Measurements from ENCODE around the gene RRBP1. TPM values are rescaled to one million over a fixed set of nuclear protein-coding genes. Genes with fewer than 3 reads are reported as not detected.

The RRBP1 gene
- total RNA-seq, 1 experiment from 2014 or later, result 45.3 TPM

DNA sequence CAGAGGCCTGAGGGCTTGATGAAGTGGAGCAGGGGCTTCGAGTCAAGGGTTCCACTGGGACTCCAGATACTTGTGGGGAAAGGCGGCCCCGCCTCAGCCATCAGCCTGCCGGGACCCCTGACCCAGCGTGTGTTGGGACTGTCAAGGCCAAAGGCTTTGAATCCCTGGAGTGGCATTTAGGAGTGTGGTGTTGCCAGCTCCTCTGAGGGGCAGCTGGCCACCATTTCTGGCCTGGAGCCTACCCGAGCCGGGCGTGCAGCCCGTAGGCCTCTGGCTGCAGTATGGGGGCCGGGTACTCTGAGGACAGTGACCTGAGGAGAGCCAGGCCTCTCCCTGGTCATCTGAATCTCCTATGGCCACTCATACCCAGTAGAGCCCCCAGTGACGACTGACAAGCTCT is 40.0 kb downstream of the RRBP1 start:
- BruUV-seq (replicated peaks), result no TSS peak
- H3K27me3 Mint-ChIP-seq (ENCODE audit: unreplicated experiment), result no peaks in the 10 kb centered on the region
- no peaks in the 10 kb centered on the region for H3K9me3 Mint-ChIP-seq (ENCODE audit: low read depth, unreplicated experiment)
- H3K36me3 Mint-ChIP-seq (ENCODE audit: insufficient read depth, unreplicated experiment), result no peaks in the 10 kb centered on the region
- no peak overlapping the region for H3K4me3 Mint-ChIP-seq (ENCODE audit: low read depth, unreplicated experiment)
- no peak for DNase-seq
- CTCF ChIA-PET, result interaction anchor here (0.6 kb wide), 1 partner anchor 83 kb away, joined by 3 read pairs; no protein-coding TSS in a partner anchor
- intact Hi-C loops (cut with micrococcal nuclease; ENCODE audit: unreplicated experiment), result no loop called here
- H3K27ac Mint-ChIP-seq (ENCODE audit: unreplicated experiment), result no peak overlapping the region
- no peaks in the 10 kb centered on the region for H3K4me1 Mint-ChIP-seq (ENCODE audit: low read depth, unreplicated experiment)
- TF ChIP-seq, protein P1, sequence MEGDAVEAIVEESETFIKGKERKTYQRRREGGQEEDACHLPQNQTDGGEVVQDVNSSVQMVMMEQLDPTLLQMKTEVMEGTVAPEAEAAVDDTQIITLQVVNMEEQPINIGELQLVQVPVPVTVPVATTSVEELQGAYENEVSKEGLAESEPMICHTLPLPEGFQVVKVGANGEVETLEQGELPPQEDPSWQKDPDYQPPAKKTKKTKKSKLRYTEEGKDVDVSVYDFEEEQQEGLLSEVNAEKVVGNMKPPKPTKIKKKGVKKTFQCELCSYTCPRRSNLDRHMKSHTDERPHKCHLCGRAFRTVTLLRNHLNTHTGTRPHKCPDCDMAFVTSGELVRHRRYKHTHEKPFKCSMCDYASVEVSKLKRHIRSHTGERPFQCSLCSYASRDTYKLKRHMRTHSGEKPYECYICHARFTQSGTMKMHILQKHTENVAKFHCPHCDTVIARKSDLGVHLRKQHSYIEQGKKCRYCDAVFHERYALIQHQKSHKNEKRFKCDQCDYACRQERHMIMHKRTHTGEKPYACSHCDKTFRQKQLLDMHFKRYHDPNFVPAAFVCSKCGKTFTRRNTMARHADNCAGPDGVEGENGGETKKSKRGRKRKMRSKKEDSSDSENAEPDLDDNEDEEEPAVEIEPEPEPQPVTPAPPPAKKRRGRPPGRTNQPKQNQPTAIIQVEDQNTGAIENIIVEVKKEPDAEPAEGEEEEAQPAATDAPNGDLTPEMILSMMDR (IDR thresholded peaks at IDR 0.05; ENCODE audit: unreplicated experiment), result no peak

DNA sequence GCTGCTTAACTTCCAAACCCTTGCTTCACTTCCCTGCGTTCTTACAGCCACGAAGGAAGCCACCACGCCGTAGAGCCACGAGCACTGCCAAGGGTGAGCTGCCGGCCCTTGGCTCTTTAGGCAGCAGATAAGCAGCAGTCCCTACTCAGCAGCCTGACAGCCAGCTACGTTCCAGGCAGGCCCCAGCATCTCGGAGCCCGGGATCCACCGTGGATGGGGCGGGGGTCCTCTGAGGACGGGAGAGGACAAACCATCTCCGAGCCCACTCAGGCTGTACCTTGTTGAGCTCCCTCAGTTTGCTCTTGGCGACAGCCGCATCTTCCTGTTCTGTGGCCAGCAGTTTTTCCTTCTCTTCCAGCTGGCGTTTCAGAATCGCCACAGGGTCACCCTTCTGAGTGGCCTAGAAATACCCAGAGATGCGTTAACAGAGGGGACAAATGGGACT is 40.5 kb downstream of the RRBP1 start:
- H3K9me3 Mint-ChIP-seq (ENCODE audit: low read depth, unreplicated experiment), result no peaks in the 10 kb centered on the region
- no peak overlapping the region for H3K4me3 Mint-ChIP-seq (ENCODE audit: low read depth, unreplicated experiment)
- no peaks in the 10 kb centered on the region for H3K36me3 Mint-ChIP-seq (ENCODE audit: insufficient read depth, unreplicated experiment)
- no peak overlapping the region for H3K27ac Mint-ChIP-seq (ENCODE audit: unreplicated experiment)
- no peak for DNase-seq
- H3K27me3 Mint-ChIP-seq (ENCODE audit: unreplicated experiment), result no peaks in the 10 kb centered on the region
- TF ChIP-seq, protein P1 (IDR thresholded peaks at IDR 0.05; ENCODE audit: unreplicated experiment), result no peak
- BruUV-seq (replicated peaks), result no TSS peak
- H3K4me1 Mint-ChIP-seq (ENCODE audit: low read depth, unreplicated experiment), result no peaks in the 10 kb centered on the region
- intact Hi-C loops (cut with micrococcal nuclease; ENCODE audit: unreplicated experiment), result no loop called here
- CTCF ChIA-PET, result no interaction called here

DNA sequence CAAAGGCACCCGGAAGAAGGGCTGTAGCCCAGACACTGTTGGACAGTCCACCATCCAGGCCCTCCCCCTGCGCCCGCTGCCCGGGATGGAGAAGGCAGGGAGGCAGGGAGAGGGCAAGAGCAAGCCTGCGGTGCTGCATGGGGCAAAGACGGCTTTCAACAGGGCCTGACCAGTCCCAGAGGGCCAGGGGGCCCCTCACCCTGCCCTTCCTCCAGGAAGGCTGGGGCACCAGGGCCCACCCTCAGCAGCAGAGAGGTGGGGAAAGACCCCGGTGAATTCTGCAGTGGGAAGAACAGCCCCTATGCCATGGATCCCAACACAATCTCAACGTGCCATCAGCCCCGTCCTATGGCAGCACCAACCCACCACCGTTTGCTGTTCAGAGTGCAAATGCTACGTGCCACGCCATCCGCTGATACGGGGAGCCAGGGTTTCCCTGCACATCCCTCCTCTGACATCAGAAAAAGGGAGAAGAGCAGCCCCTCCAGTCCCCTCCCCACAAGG is 41.1 kb downstream of the RRBP1 start:
- no TSS peak for BruUV-seq (replicated peaks)
- no peaks in the 10 kb centered on the region for H3K27me3 Mint-ChIP-seq (ENCODE audit: unreplicated experiment)
- no peaks in the 10 kb centered on the region for H3K4me1 Mint-ChIP-seq (ENCODE audit: low read depth, unreplicated experiment)
- intact Hi-C loops (cut with micrococcal nuclease; ENCODE audit: unreplicated experiment), result no loop called here
- TF ChIP-seq, protein P1 (IDR thresholded peaks at IDR 0.05; ENCODE audit: unreplicated experiment), result no peak
- CTCF ChIA-PET, result no interaction called here
- H3K9me3 Mint-ChIP-seq (ENCODE audit: low read depth, unreplicated experiment), result no peaks in the 10 kb centered on the region
- H3K36me3 Mint-ChIP-seq (ENCODE audit: insufficient read depth, unreplicated experiment), result no peaks in the 10 kb centered on the region
- H3K27ac Mint-ChIP-seq (ENCODE audit: unreplicated experiment), result no peak overlapping the region
- no peak for DNase-seq
- H3K4me3 Mint-ChIP-seq (ENCODE audit: low read depth, unreplicated experiment), result no peak overlapping the region

DNA sequence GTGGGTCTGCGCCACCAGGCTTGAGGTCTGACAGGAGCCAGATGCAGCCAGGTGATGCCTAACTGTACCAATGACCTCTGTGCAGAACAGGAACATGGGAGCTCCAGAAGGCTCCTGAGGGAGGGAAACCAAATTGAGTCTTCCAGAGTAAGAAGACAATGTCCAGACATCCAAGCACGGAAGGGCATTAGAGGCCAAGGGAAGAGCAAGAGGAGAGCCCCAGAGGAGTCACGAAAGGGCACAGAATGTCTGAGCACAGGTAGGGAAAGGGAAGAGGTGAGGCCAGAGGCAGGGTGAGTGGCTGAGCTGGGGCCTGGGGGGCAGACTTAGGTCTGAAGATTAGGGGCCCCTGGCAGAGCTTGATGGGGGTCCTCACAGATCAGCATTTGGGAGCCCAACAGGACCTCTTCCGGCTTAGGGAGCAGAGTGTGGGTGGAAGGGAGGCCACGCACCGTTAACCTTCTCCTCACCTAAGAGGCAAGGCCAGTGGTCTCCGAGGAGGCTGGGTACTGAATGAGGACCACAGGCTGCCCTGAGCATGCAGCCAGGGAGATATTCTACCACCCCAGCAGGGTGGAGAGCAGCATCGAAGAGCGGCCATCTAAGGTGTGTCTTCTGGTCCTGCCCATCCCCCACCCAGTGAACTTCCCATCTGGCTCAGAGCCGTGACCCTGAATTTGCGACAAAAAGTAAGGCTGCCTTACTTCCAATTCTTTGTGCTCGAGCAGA is 41.7 kb downstream of the RRBP1 start:
- H3K4me3 Mint-ChIP-seq (ENCODE audit: low read depth, unreplicated experiment), result no peak overlapping the region
- BruUV-seq (replicated peaks), result no TSS peak
- H3K36me3 Mint-ChIP-seq (ENCODE audit: insufficient read depth, unreplicated experiment), result no peaks in the 10 kb centered on the region
- DNase-seq, result no peak
- TF ChIP-seq, protein P1 (IDR thresholded peaks at IDR 0.05; ENCODE audit: unreplicated experiment), result no peak
- intact Hi-C loops (cut with micrococcal nuclease; ENCODE audit: unreplicated experiment), result no loop called here
- CTCF ChIA-PET, result no interaction called here
- no peaks in the 10 kb centered on the region for H3K27me3 Mint-ChIP-seq (ENCODE audit: unreplicated experiment)
- no peak overlapping the region for H3K27ac Mint-ChIP-seq (ENCODE audit: unreplicated experiment)
- no peaks in the 10 kb centered on the region for H3K9me3 Mint-ChIP-seq (ENCODE audit: low read depth, unreplicated experiment)
- H3K4me1 Mint-ChIP-seq (ENCODE audit: low read depth, unreplicated experiment), result no peaks in the 10 kb centered on the region

All from Calu3 (cell line).